Panc1 (cell line): Measurements from ENCODE around the gene BMF. TPM values are rescaled to one million over a fixed set of nuclear protein-coding genes. Genes with fewer than 3 reads are reported as not detected.
"Not testable (repeated sequence)": the region's sequence is repeated elsewhere in the genome, so short reads cannot be mapped to it uniquely, and the experiment has no call there.

Experiments used
- ATAC-seq: fragments of 200-7000 bp; cut with Tn5 transposase; 2 replicates; pipeline ENCODE4 v1.9.1; 2020; ENCODE audit warnings: mild to moderate bottlenecking, moderate library complexity
- BruUV-seq: library from RNA; stranded (reverse); fragments of 400-500 nt; replicated peaks from 2 replicates; lab custom pipeline; 2021; lab: Mats Ljungman, UMichigan
- CTCF ChIA-PET: fragments of 300-600 bp; sonication (Branson Sonifier 250); formaldehyde crosslinking; loops from one replicate; lab custom pipeline; 2022; ENCODE audit warnings: antibody characterized with exemption; lab: Charles Lee
- POLR2A ChIA-PET: fragments of 300-600 bp; sonication (Branson Sonifier 250); formaldehyde crosslinking; loops from one replicate; lab custom pipeline; 2022; ENCODE audit warnings: antibody characterized with exemption; lab: Charles Lee
- DNase-seq: peaks from one replicate; pipeline ENCODE4 v3.0.0-alpha.2; 2010; ENCODE audit warnings: low read depth, low spot score
- H3K27ac ChIP-seq: 2 replicates; pipeline ENCODE4 v1.5.1; 2011; ENCODE audit warnings: mild to moderate bottlenecking, low read length, inconsistent platforms
- H3K27me3 ChIP-seq: fragments of 200-500 bp; sonication (Bioruptor generic); 2 replicates; pipeline ENCODE4 v1.6.0; 2014; ENCODE audit warnings: low read length, inconsistent platforms; ENCODE audit not compliant: control insufficient read depth, insufficient read depth
- H3K36me3 ChIP-seq: fragments of 200-500 bp; sonication (Bioruptor generic); 2 replicates; pipeline ENCODE4 v1.5.1; 2014; ENCODE audit warnings: inconsistent platforms, mild to moderate bottlenecking, low read length, moderate library complexity; ENCODE audit not compliant: control insufficient read depth, insufficient read depth
- H3K4me1 ChIP-seq: 2 replicates; pipeline ENCODE4 v1.5.1; 2011; ENCODE audit warnings: inconsistent platforms, mild to moderate bottlenecking, low read length, moderate library complexity; ENCODE audit not compliant: control insufficient read depth, insufficient read depth
- H3K4me3 ChIP-seq, 2 experiments: 2 replicates each; pipeline ENCODE4 v1.5.1; 2011 to 2012; ENCODE audit warnings: low read depth in 2 of 2, low read length in 2 of 2, mild to moderate bottlenecking in 2 of 2, inconsistent platforms in 1 of 2, moderate library complexity in 1 of 2
- H3K9me3 ChIP-seq: fragments of 200-500 bp; sonication (Bioruptor generic); 2 replicates; pipeline ENCODE4 v1.5.1; 2014; ENCODE audit warnings: low read depth, mild to moderate bottlenecking, inconsistent platforms, low read length, moderate library complexity; ENCODE audit not compliant: control insufficient read depth, insufficient read depth
- CTCF ChIP-seq: fragments of 450-650 bp; IDR thresholded peaks from 2 replicates; pipeline ENCODE4 v1.5.1; 2017; ENCODE audit warnings: mild to moderate bottlenecking
- POLR2AphosphoS5 ChIP-seq: IDR thresholded peaks from 2 replicates; pipeline ENCODE4 v1.6.1; 2012; ENCODE audit warnings: mild to moderate bottlenecking, low read depth, low read length, moderate library complexity
- SIN3A ChIP-seq: IDR thresholded peaks from 2 replicates; pipeline ENCODE4 v1.6.1; 2012; ENCODE audit warnings: low read depth, mild to moderate bottlenecking, low read length, moderate library complexity, borderline replicate concordance; ENCODE audit not compliant: insufficient read depth
- TCF7L2 ChIP-seq: IDR thresholded peaks from 2 replicates; pipeline ENCODE4 v1.6.1; 2011; ENCODE audit warnings: mild to moderate bottlenecking, low read depth, low read length, inconsistent platforms
- in situ Hi-C: cut with HindIII; loops from 2 replicates; pipeline ENCODE4 v1.10.0; 2016; ENCODE audit warnings: low sequenced_read_pairs, low pct_unique_long_range_greater_than_20kb
- intact Hi-C: fragments of 100-400 bp; cut with micrococcal nuclease; formaldehyde crosslinking; loops from one replicate; pipeline ENCODE4 v1.10.0; 2022; ENCODE audit not compliant: unreplicated experiment
- total RNA-seq: library from RNA; stranded (reverse); gene quantifications from one replicate; pipeline ENCODE4 v1.2.1, GENCODE V29; 2021; ENCODE audit not compliant: unreplicated experiment
- TF ChIP-seq, protein P1 (sequence below), 2 experiments: IDR thresholded peaks; 2 replicates each; pipeline ENCODE4 v1.6.1; 2011 to 2012; ENCODE audit warnings: low read depth in 2 of 2, control low read depth in 1 of 2, low read length in 1 of 2, mild to moderate bottlenecking in 1 of 2, moderate library complexity in 1 of 2; ENCODE audit not compliant: insufficient read depth in 1 of 2

Gene BMF
- total RNA-seq, 1 experiment from 2014 or later: 7.8 TPM

- ATAC-seq (peak; percentile 60), DNase-seq (no peak)
- no peaks in the 10 kb centered on the region for H3K9me3 ChIP-seq
- TF ChIP-seq SIN3A (no peak), POLR2AphosphoS5 (no peak), TCF7L2 (no peak), CTCF (no peak)
- TF ChIP-seq, protein P1, sequence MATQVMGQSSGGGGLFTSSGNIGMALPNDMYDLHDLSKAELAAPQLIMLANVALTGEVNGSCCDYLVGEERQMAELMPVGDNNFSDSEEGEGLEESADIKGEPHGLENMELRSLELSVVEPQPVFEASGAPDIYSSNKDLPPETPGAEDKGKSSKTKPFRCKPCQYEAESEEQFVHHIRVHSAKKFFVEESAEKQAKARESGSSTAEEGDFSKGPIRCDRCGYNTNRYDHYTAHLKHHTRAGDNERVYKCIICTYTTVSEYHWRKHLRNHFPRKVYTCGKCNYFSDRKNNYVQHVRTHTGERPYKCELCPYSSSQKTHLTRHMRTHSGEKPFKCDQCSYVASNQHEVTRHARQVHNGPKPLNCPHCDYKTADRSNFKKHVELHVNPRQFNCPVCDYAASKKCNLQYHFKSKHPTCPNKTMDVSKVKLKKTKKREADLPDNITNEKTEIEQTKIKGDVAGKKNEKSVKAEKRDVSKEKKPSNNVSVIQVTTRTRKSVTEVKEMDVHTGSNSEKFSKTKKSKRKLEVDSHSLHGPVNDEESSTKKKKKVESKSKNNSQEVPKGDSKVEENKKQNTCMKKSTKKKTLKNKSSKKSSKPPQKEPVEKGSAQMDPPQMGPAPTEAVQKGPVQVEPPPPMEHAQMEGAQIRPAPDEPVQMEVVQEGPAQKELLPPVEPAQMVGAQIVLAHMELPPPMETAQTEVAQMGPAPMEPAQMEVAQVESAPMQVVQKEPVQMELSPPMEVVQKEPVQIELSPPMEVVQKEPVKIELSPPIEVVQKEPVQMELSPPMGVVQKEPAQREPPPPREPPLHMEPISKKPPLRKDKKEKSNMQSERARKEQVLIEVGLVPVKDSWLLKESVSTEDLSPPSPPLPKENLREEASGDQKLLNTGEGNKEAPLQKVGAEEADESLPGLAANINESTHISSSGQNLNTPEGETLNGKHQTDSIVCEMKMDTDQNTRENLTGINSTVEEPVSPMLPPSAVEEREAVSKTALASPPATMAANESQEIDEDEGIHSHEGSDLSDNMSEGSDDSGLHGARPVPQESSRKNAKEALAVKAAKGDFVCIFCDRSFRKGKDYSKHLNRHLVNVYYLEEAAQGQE (IDR thresholded peaks at IDR 0.05; ENCODE audit: insufficient read depth in 1 of 2, low read depth in 2 of 2, low read length in 1 of 2): no peak
- no peak overlapping the region for H3K4me3 ChIP-seq
- ChIA-PET CTCF (interaction anchor here (0.6 kb wide), 1 partner anchor 83 kb away, joined by 3 read pairs; no protein-coding TSS in a partner anchor), POLR2A (no interaction called here)
- intact Hi-C loops: no loop called here
- in situ Hi-C loops: no loop called here
- H3K27me3 ChIP-seq: peaks cover 3% of the 10 kb centered on the region
- no peaks in the 10 kb centered on the region for H3K4me1 ChIP-seq
- H3K27ac ChIP-seq: no peak overlapping the region
- no TSS peak for BruUV-seq
- no peaks in the 10 kb centered on the region for H3K36me3 ChIP-seq
These were observed 28.0 kb upstream of the BMF start for GRCh38 chr15:40136470-40137302.

- H3K4me3 ChIP-seq, H3K36me3 ChIP-seq, in situ Hi-C loops, H3K27me3 ChIP-seq, DNase-seq, H3K27ac ChIP-seq, POLR2A ChIA-PET, intact Hi-C loops, BruUV-seq, ATAC-seq, H3K9me3 ChIP-seq, H3K4me1 ChIP-seq: not testable (repeated sequence)
- CTCF ChIA-PET: interaction anchor here (0.6 kb wide), 1 partner anchor 83 kb away, joined by 3 read pairs; no protein-coding TSS in a partner anchor
These were observed 27.3 kb upstream of the BMF start for GRCh38 chr15:40135846-40136450.

GRCh38 chr15:40134885-40135284, 26.2 kb upstream of the BMF start:
- H3K27ac ChIP-seq: no peak overlapping the region
- H3K36me3 ChIP-seq: no peaks in the 10 kb centered on the region
- intact Hi-C loops (no loop called here), in situ Hi-C loops (no loop called here)
- CTCF ChIA-PET: no interaction called here
- no peaks in the 10 kb centered on the region for H3K4me1 ChIP-seq
- no peaks in the 10 kb centered on the region for H3K9me3 ChIP-seq
- DNase-seq (no peak), ATAC-seq (no peak)
- H3K4me3 ChIP-seq: no peak overlapping the region
- POLR2A ChIA-PET: no interaction called here
- H3K27me3 ChIP-seq: peaks cover 8% of the 10 kb centered on the region
- TF ChIP-seq TCF7L2 (no peak), SIN3A (no peak), POLR2AphosphoS5 (no peak), CTCF (no peak)
- TF ChIP-seq, protein P1 (IDR thresholded peaks at IDR 0.05; ENCODE audit: insufficient read depth in 1 of 2, low read depth in 2 of 2, low read length in 1 of 2): no peak
- BruUV-seq: no TSS peak
